Measurements from ENCODE around the gene ELL. TPM values are rescaled to one million over a fixed set of nuclear protein-coding genes. Genes with fewer than 3 reads are reported as not detected.

The ELL gene
- total and polyA plus RNA-seq, 9 of the 15 experiments (the other 6 are each of a cell fraction or from before 2014, with no cell fraction given), result 0.24 to 22.5 (median 4.1) TPM

DNA sequence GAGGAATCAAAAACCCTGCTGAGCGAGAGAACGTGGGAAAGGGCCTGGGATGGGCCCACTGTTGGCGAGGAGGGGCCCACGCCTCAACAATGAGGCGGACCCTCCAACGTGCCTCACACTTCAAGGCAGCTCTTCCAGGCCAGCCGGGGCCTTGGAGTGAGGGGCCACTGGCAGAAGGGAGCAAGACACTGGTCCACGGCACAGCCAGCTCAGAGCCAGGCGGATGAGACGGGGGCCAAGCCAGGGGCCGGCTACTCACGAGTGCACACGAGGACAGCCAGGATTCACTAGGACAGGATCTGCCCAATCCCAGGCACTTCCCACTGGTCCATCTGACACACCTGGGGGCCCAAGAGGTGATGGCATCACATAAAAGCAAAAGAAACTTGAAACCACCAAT, 20.5 kb downstream of the ELL start:
- POLR2A ChIA-PET, result interaction anchor here (0.9 kb wide), 1 partner anchor 14 kb away, joined by 3 read pairs; no protein-coding TSS in a partner anchor
- BruUV-seq (replicated peaks), result no TSS peak

DNA sequence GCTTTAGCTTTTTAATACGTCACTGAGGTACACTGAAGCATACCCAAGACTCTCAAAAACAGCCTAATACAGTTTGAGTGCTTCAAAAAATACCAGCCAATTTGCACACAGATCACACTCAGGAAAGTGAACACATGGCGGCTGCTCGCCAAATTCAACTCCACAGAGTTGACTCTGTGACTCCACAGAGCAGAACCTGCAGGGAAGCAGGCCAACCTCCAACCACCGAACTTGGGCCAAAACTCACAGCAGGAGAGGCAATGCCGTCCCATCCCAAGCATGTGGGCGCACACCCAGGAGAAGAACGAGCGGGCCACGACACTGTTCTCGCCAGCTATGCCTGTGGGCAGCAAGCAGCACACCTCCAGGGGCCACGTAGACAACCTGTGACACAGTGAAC, 21.1 kb downstream of the ELL start:
- no peak for ATAC-seq
- no peaks in the 10 kb centered on the region for H3K27me3 ChIP-seq (ENCODE audit: control insufficient read depth in 2 of 2, insufficient read depth in 2 of 2, low read length in 2 of 2)
- H2AFZ ChIP-seq (ENCODE audit: low read depth, low read length), result no peak overlapping the region
- DNase-seq (ENCODE audit: extremely low read depth in 1 of 4, low spot score in 3 of 4), result no peak
- peak overlapping the region in 1 of 2 experiments; percentile 32; a peak in 1 of 4 replicates for H3K9ac ChIP-seq (ENCODE audit: insufficient read depth in 1 of 2, low read depth in 2 of 2, low read length in 2 of 2)
- in situ Hi-C loops (cut with MboI), result no loop called here
- ChIA-PET CTCF (ENCODE audit: low intra/inter-chr PET ratio) (no interaction called here), POLR2A (interaction anchor here (0.6 to 0.8 kb wide), 2 partner anchors 20 to 58 kb away, joined by 3 read pairs; no protein-coding TSS in a partner anchor)
- peaks cover 9% of the 10 kb centered on the region for H3K9me1 ChIP-seq (ENCODE audit: control insufficient read depth, insufficient read depth, low read length)
- peaks cover 89% of the 10 kb centered on the region for H4K20me1 ChIP-seq (replicated peaks; ENCODE audit: control insufficient read depth, insufficient read depth, low read length)
- H3K79me2 ChIP-seq (ENCODE audit: control insufficient read depth, insufficient read depth, low read length), result peaks cover 96% of the 10 kb centered on the region
- H3K27ac ChIP-seq (ENCODE audit: extremely low read depth, low read depth, low read length), result no peak overlapping the region
- no peak overlapping the region for H3K4me2 ChIP-seq (ENCODE audit: insufficient read depth, low read length)
- no TSS peak for BruUV-seq (replicated peaks)
- FAIRE-seq, result peak; percentile 63
- H3K9me3 ChIP-seq (replicated peaks; ENCODE audit: control insufficient read depth, insufficient read depth, low read depth, low read length), result no peaks in the 10 kb centered on the region
- peaks cover 15 to 53% of the 10 kb centered on the region in 2 experiments; a peak in 4 of 5 replicates for H3K4me1 ChIP-seq (replicated peaks in 1 of 2; ENCODE audit: control insufficient read depth in 2 of 2, insufficient read depth in 2 of 2, low read length in 2 of 2)
- intact Hi-C loops (cut with micrococcal nuclease), result no loop called here
- TF ChIP-seq PCBP1 (IDR thresholded peaks at IDR 0.05; ENCODE audit: low read depth, low read length, poor library complexity, severe bottlenecking) (no peak), SMAD1 (IDR thresholded peaks at IDR 0.05; ENCODE audit: low read depth, low read length, partially characterized antibody) (no peak), CHD2 (IDR thresholded peaks at IDR 0.05; ENCODE audit: low read depth, low read length) (no peak), TAF15 (IDR thresholded peaks at IDR 0.05; ENCODE audit: low read depth, low read length) (no peak), TCFL5 (CRISPR knock-in tag; conservative IDR thresholded peaks at IDR 0.05) (no peak), ZKSCAN1 (IDR thresholded peaks at IDR 0.05; ENCODE audit: low read depth, low read length) (no peak), ZBTB8A (IDR thresholded peaks at IDR 0.05; ENCODE audit: partially characterized antibody) (no peak), BCL6 (CRISPR knock-in tag; IDR thresholded peaks at IDR 0.05) (no peak), DEAF1 (CRISPR knock-in tag; IDR thresholded peaks at IDR 0.05) (no peak), HIVEP1 (CRISPR knock-in tag; IDR thresholded peaks at IDR 0.05) (no peak)
- peaks cover 10% of the 10 kb centered on the region; the same call in 2 of the 3 replicates for H3K36me3 ChIP-seq (ENCODE audit: control insufficient read depth, insufficient read depth, low read length)
- WGBS (ENCODE audit: insufficient coverage, low coverage, missing lambda C conversion rate), result 86% methylated on average over 11 of the region's 11 CpGs
- no peak overlapping the region for H3K4me3 ChIP-seq

More for the DNA sequence above, 20.5 kb downstream of the ELL start:
- intact Hi-C loops (cut with micrococcal nuclease), result no loop called here
- TF ChIP-seq ZNF311 (CRISPR knock-in tag; IDR thresholded peaks at IDR 0.05) (no peak), EGR1 (conservative IDR thresholded peaks at IDR 0.05) (no peak), ZNF707 (CRISPR knock-in tag; conservative IDR thresholded peaks at IDR 0.05) (no peak)
- TF ChIP-seq, protein P1, sequence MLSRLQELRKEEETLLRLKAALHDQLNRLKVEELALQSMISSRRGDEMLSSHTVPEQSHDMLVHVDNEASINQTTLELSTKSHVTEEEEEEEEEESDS (CRISPR knock-in tag; IDR thresholded peaks at IDR 0.05), result no peak
- Histone ChIP-seq H3K9me1 (ENCODE audit: control insufficient read depth, insufficient read depth, low read length) (peaks cover 10% of the 10 kb centered on the region), H2AFZ (ENCODE audit: low read depth, low read length) (no peak overlapping the region), H4K20me1 (replicated peaks; ENCODE audit: control insufficient read depth, insufficient read depth, low read length) (peaks cover 89% of the 10 kb centered on the region), H3K4me1 (replicated peaks in 1 of 2; ENCODE audit: control insufficient read depth in 2 of 2, insufficient read depth in 2 of 2, low read length in 2 of 2) (peaks cover 12 to 53% of the 10 kb centered on the region in 2 experiments; a peak in 4 of 5 replicates), H3K27me3 (ENCODE audit: control insufficient read depth in 2 of 2, insufficient read depth in 2 of 2, low read length in 2 of 2) (no peaks in the 10 kb centered on the region), H3K27ac (ENCODE audit: extremely low read depth, low read depth, low read length) (no peak overlapping the region), H3K9me3 (replicated peaks; ENCODE audit: control insufficient read depth, insufficient read depth, low read depth, low read length) (no peaks in the 10 kb centered on the region), H3K4me3 (no peak overlapping the region), H3K9ac (ENCODE audit: insufficient read depth in 1 of 2, low read depth in 2 of 2, low read length in 2 of 2) (peak overlapping the region in 1 of 2 experiments; percentile 32; a peak in 1 of 4 replicates), H3K4me2 (ENCODE audit: insufficient read depth, low read length) (no peak overlapping the region), H3K36me3 (ENCODE audit: control insufficient read depth, insufficient read depth, low read length) (peaks cover 10% of the 10 kb centered on the region; the same call in 2 of the 3 replicates), H3K79me2 (ENCODE audit: control insufficient read depth, insufficient read depth, low read length) (peaks cover 96% of the 10 kb centered on the region)
- ATAC-seq, result no peak
- WGBS (ENCODE audit: insufficient coverage, low coverage, missing lambda C conversion rate), result 90% methylated on average over 13 of the region's 13 CpGs
- CTCF ChIA-PET (ENCODE audit: low intra/inter-chr PET ratio), result no interaction called here
- DNase-seq (ENCODE audit: extremely low read depth in 1 of 4, low spot score in 3 of 4), result no peak
- no peak for FAIRE-seq
- in situ Hi-C loops (cut with MboI), result no loop called here
